ENCODE data around the gene TGM1.
"Not testable (repeated sequence)": the region's sequence is repeated elsewhere in the genome, so short reads cannot be mapped to it uniquely, and the experiment has no call there.

TGM1 gene

GRCh38 chr14:24232121-24232644 lies 30.8 kb downstream of the TGM1 start, which contains the start of gene NEDD8:
Gene NEDD8 (minus strand): TSS chr14:24232367. CDS start chr14:24232267, 100 bp downstream.
- peak; percentile 95 for DNase-seq

GRCh38 chr14:24231263-24232120 lies 31.5 kb downstream of the TGM1 start:
- peak; percentile 33 for DNase-seq

GRCh38 chr14:24228902-24229301 lies 34.1 kb downstream of the TGM1 start:
- DNase-seq: no peak

GRCh38 chr14:24226473-24226872 lies 36.5 kb downstream of the TGM1 start:
- DNase-seq: no peak

GRCh38 chr14:24224618-24225071 lies 38.3 kb downstream of the TGM1 start:
- no peak for DNase-seq

- DNase-seq: not testable (repeated sequence)
Measured at GRCh38 chr14:24222987-24223386, 40.0 kb downstream of the TGM1 start.

GRCh38 chr14:24219521-24219920 lies 43.5 kb downstream of the TGM1 start:
- no peak for DNase-seq

- DNase-seq: no peak
Measured at GRCh38 chr14:24219080-24219479, 43.9 kb downstream of the TGM1 start.

- DNase-seq: not testable (repeated sequence)
Measured at GRCh38 chr14:24216876-24217275, 46.1 kb downstream of the TGM1 start.

GRCh38 chr14:24216345-24216699 lies 46.7 kb downstream of the TGM1 start:
- no peak for DNase-seq

- peak; percentile 87 for DNase-seq
Measured at GRCh38 chr14:24215495-24216344, 47.3 kb downstream of the TGM1 start, which contains the start of gene MDP1. Gene MDP1 (minus strand): TSS chr14:24216066. CDS start chr14:24215955, 111 bp downstream.

- no peak for DNase-seq
Measured at GRCh38 chr14:24213866-24214662, 48.9 kb downstream of the TGM1 start.

- peak; percentile 99 for DNase-seq
Measured at GRCh38 chr14:24212924-24213865, 49.8 kb downstream of the TGM1 start, which contains the start of gene CHMP4A. Gene CHMP4A (minus strand): TSS chr14:24213488. CDS start chr14:24213439, 49 bp downstream.

- DNase-seq: no peak
Measured at GRCh38 chr14:24211311-24211710, 51.7 kb downstream of the TGM1 start.

GRCh38 chr14:24207625-24208024 lies 55.4 kb downstream of the TGM1 start:
- DNase-seq: no peak

- no peak for DNase-seq
Measured at GRCh38 chr14:24207104-24207551, 55.8 kb downstream of the TGM1 start.

GRCh38 chr14:24206260-24207103 lies 56.5 kb downstream of the TGM1 start:
- no peak for DNase-seq

GRCh38 chr14:24204163-24205146 lies 58.5 kb downstream of the TGM1 start:
- DNase-seq: no peak
